Naive B cell (primary cell): Measurements from ENCODE around the gene ZNF532. TPM values are rescaled to one million over a fixed set of nuclear protein-coding genes. Genes with fewer than 3 reads are reported as not detected.

Source experiments
- ATAC-seq, 2 donors: fragments of 150-1000 bp; cut with Tn5 transposase; 2 replicates each; pipeline ENCODE4 v1.10.0; 2021; ENCODE audit warnings: low read depth in 2 of 2, mild to moderate bottlenecking in 2 of 2, moderate library complexity in 2 of 2
- DNase-seq: peaks from one replicate; pipeline ENCODE4 v3.0.0; 2022
- H3K27ac Mint-ChIP-seq, 6 donors: one replicate each; pipeline ENCODE4 v1.8.0; 2020 to 2022; ENCODE audit warnings: mild to moderate bottlenecking in 6 of 6, mixed read lengths in 6 of 6, moderate library complexity in 5 of 6, inconsistent platforms in 2 of 6
- H3K27me3 Mint-ChIP-seq, 3 donors: one replicate each; pipeline ENCODE4 v1.8.0; 2021 to 2022; ENCODE audit warnings: mixed read lengths in 3 of 3, mild to moderate bottlenecking in 1 of 3
- H3K36me3 Mint-ChIP-seq, 2 donors: one replicate each; pipeline ENCODE4 v1.8.0; 2020 to 2022; ENCODE audit warnings: mixed read lengths in 2 of 2, inconsistent platforms in 1 of 2, mild to moderate bottlenecking in 1 of 2
- H3K4me1 Mint-ChIP-seq, 3 donors: one replicate each; pipeline ENCODE4 v1.8.0; 2020 to 2022; ENCODE audit warnings: mixed read lengths in 3 of 3, inconsistent platforms in 1 of 3, mild to moderate bottlenecking in 1 of 3, moderate library complexity in 1 of 3
- H3K4me3 Mint-ChIP-seq, 8 donors: one replicate each; pipeline ENCODE4 v1.8.0; 2020 to 2022; ENCODE audit warnings: mild to moderate bottlenecking in 8 of 8, mixed read lengths in 8 of 8, moderate library complexity in 8 of 8, inconsistent platforms in 2 of 8
- H3K9me3 Mint-ChIP-seq, 7 donors: one replicate each; pipeline ENCODE4 v1.8.0; 2020 to 2022; ENCODE audit warnings: mixed read lengths in 7 of 7, mild to moderate bottlenecking in 5 of 7, inconsistent platforms in 2 of 7, moderate library complexity in 1 of 7
- polyA plus RNA-seq, 6 donors: library from polyadenylated mRNA; unstranded; fragments of 300-500 nt; fragmentation: Illumina TruSeq; gene quantifications; one replicate each; pipeline ENCODE4 v1.2.3, GENCODE V29; 2021; ENCODE audit warnings: low read depth in 6 of 6

The ZNF532 gene
- polyA plus RNA-seq, 6 donors from 2014 or later: 4.5 to 13.4 (median 8.9) TPM

- Mint-ChIP-seq H3K27me3 (no peaks in the 10 kb centered on the region), H3K9me3 (no peaks in the 10 kb centered on the region), H3K4me1 (peaks cover 19 to 38% (median 30%) of the 10 kb centered on the region in 3 donors), H3K4me3 (peak overlapping the region in 2 of 8 donors; percentile 24 to 68), H3K36me3 (no peaks in the 10 kb centered on the region), H3K27ac (peak overlapping the region in 2 of 6 donors; percentile 37 to 69)
- DNase-seq: no peak
- no peak for ATAC-seq
Observed at GRCh38 chr18:58886431-58886830, 21.8 kb downstream of the ZNF532 start.

- Mint-ChIP-seq H3K27ac (peak overlapping the region; percentile 3 to 86 (median 68)), H3K4me1 (peaks cover 23 to 43% (median 36%) of the 10 kb centered on the region in 3 donors), H3K9me3 (no peaks in the 10 kb centered on the region), H3K27me3 (no peaks in the 10 kb centered on the region), H3K4me3 (peak overlapping the region; percentile 48 to 83 (median 70)), H3K36me3 (no peaks in the 10 kb centered on the region)
- ATAC-seq (peak; percentile 21 to 32), DNase-seq (no peak)
Observed at GRCh38 chr18:58886864-58887612, 22.4 kb downstream of the ZNF532 start.

GRCh38 chr18:58887613-58887963, 22.9 kb downstream of the ZNF532 start:
- Mint-ChIP-seq H3K27me3 (no peaks in the 10 kb centered on the region), H3K9me3 (no peaks in the 10 kb centered on the region), H3K4me3 (peak overlapping the region; percentile 48 to 83 (median 70)), H3K36me3 (no peaks in the 10 kb centered on the region), H3K4me1 (peaks cover 23 to 43% (median 42%) of the 10 kb centered on the region in 3 donors), H3K27ac (peak overlapping the region in 5 of 6 donors; percentile 3 to 78 (median 68))
- ATAC-seq: peak; percentile 82 to 88
- DNase-seq: peak; percentile 54

- no peak for ATAC-seq
- Mint-ChIP-seq H3K27ac (peak overlapping the region in 5 of 6 donors; percentile 45 to 91 (median 77)), H3K4me1 (peaks cover 37 to 75% (median 64%) of the 10 kb centered on the region in 3 donors), H3K27me3 (no peaks in the 10 kb centered on the region), H3K4me3 (peak overlapping the region in 5 of 8 donors; percentile 18 to 81 (median 61)), H3K9me3 (peaks cover 0 to 5% (median 0%) of the 10 kb centered on the region in 7 donors), H3K36me3 (peaks cover 4 to 8% of the 10 kb centered on the region in 2 donors)
- no peak for DNase-seq
Observed at GRCh38 chr18:58891776-58892175, 27.1 kb downstream of the ZNF532 start.

GRCh38 chr18:58892488-58892887, 27.8 kb downstream of the ZNF532 start:
- Mint-ChIP-seq H3K27me3 (no peaks in the 10 kb centered on the region), H3K4me3 (no peak overlapping the region), H3K4me1 (peaks cover 35 to 75% (median 64%) of the 10 kb centered on the region in 3 donors), H3K36me3 (peaks cover 4 to 8% of the 10 kb centered on the region in 2 donors), H3K27ac (peak overlapping the region in 2 of 6 donors; percentile 5 to 63), H3K9me3 (peaks cover 0 to 5% (median 0%) of the 10 kb centered on the region in 7 donors)
- ATAC-seq: no peak
- no peak for DNase-seq

GRCh38 chr18:58893388-58894099, 28.9 kb downstream of the ZNF532 start:
- no peak for ATAC-seq
- peaks cover 35 to 79% (median 64%) of the 10 kb centered on the region in 3 donors for H3K4me1 Mint-ChIP-seq
- peak overlapping the region in 1 of 8 donors; percentile 7 for H3K4me3 Mint-ChIP-seq
- H3K9me3 Mint-ChIP-seq: peaks cover 0 to 5% (median 0%) of the 10 kb centered on the region in 7 donors
- no peaks in the 10 kb centered on the region for H3K27me3 Mint-ChIP-seq
- peaks cover 4 to 8% of the 10 kb centered on the region in 2 donors for H3K36me3 Mint-ChIP-seq
- H3K27ac Mint-ChIP-seq: peak overlapping the region in 1 of 6 donors; percentile 20
- no peak for DNase-seq

GRCh38 chr18:58894930-58895329, 30.3 kb downstream of the ZNF532 start:
- Mint-ChIP-seq H3K36me3 (peaks cover 4 to 8% of the 10 kb centered on the region in 2 donors), H3K27ac (peak overlapping the region in 3 of 6 donors; percentile 33 to 86 (median 74)), H3K4me3 (peak overlapping the region in 3 of 8 donors; percentile 51 to 93 (median 91)), H3K27me3 (no peaks in the 10 kb centered on the region), H3K4me1 (peaks cover 38 to 91% (median 70%) of the 10 kb centered on the region in 3 donors), H3K9me3 (peaks cover 0 to 5% (median 0%) of the 10 kb centered on the region in 7 donors)
- DNase-seq (no peak), ATAC-seq (no peak)

- ATAC-seq (no peak), DNase-seq (no peak)
- H3K36me3 Mint-ChIP-seq: peaks cover 5 to 11% of the 10 kb centered on the region in 2 donors
- peaks cover 42 to 94% (median 72%) of the 10 kb centered on the region in 3 donors for H3K4me1 Mint-ChIP-seq
- H3K27me3 Mint-ChIP-seq: no peaks in the 10 kb centered on the region
- H3K27ac Mint-ChIP-seq: peak overlapping the region in 5 of 6 donors; percentile 22 to 86 (median 74)
- peak overlapping the region in 4 of 8 donors; percentile 51 to 93 (median 90) for H3K4me3 Mint-ChIP-seq
- H3K9me3 Mint-ChIP-seq: peaks cover 0 to 5% (median 0%) of the 10 kb centered on the region in 7 donors
Observed at GRCh38 chr18:58895385-58895784, 30.7 kb downstream of the ZNF532 start.

GRCh38 chr18:58896268-58896667, 31.6 kb downstream of the ZNF532 start:
- Mint-ChIP-seq H3K4me3 (peak overlapping the region; percentile 77 to 93 (median 88)), H3K36me3 (peaks cover 9 to 20% of the 10 kb centered on the region in 2 donors), H3K9me3 (peaks cover 0 to 5% (median 0%) of the 10 kb centered on the region in 7 donors), H3K27me3 (no peaks in the 10 kb centered on the region), H3K4me1 (peaks cover 51 to 94% (median 72%) of the 10 kb centered on the region in 3 donors), H3K27ac (peak overlapping the region; percentile 56 to 95 (median 85))
- DNase-seq (peak; percentile 58), ATAC-seq (peak; percentile 98 to 99)

- H3K36me3 Mint-ChIP-seq: peaks cover 12 to 27% of the 10 kb centered on the region in 2 donors
- H3K27ac Mint-ChIP-seq: peak overlapping the region; percentile 56 to 95 (median 85)
- H3K27me3 Mint-ChIP-seq: no peaks in the 10 kb centered on the region
- H3K4me3 Mint-ChIP-seq: peak overlapping the region; percentile 77 to 93 (median 88)
- H3K4me1 Mint-ChIP-seq: peaks cover 50 to 94% (median 72%) of the 10 kb centered on the region in 3 donors
- peak; percentile 33 to 34 for ATAC-seq
- DNase-seq: peak; percentile 7
- H3K9me3 Mint-ChIP-seq: peaks cover 0 to 5% (median 0%) of the 10 kb centered on the region in 7 donors
Observed at GRCh38 chr18:58896734-58897508, 32.2 kb downstream of the ZNF532 start.

- peaks cover 17 to 34% of the 10 kb centered on the region in 2 donors for H3K36me3 Mint-ChIP-seq
- no peak for DNase-seq
- H3K4me3 Mint-ChIP-seq: peak overlapping the region in 5 of 8 donors; percentile 35 to 80 (median 68)
- peak overlapping the region in 4 of 6 donors; percentile 22 to 85 (median 46) for H3K27ac Mint-ChIP-seq
- peaks cover 0 to 5% (median 0%) of the 10 kb centered on the region in 7 donors for H3K9me3 Mint-ChIP-seq
- no peak for ATAC-seq
- no peaks in the 10 kb centered on the region for H3K27me3 Mint-ChIP-seq
- H3K4me1 Mint-ChIP-seq: peaks cover 55 to 95% (median 78%) of the 10 kb centered on the region in 3 donors
Observed at GRCh38 chr18:58898010-58898799, 33.5 kb downstream of the ZNF532 start.
